Activated CD4-positive, CD25-positive, alpha-beta regulatory T cell treated with anti-CD3 and anti-CD28 coated beads, Interleukin-2, amount 50 U/mL, for 16 hours (primary cell): ENCODE measurements around the gene MAP3K20.
"Not testable (repeated sequence)": the region's sequence is repeated elsewhere in the genome, so short reads cannot be mapped to it uniquely, and the experiment has no call there.

Source experiments
- DNase-seq: peaks from one replicate; pipeline ENCODE4 v3.0.0-alpha.2; 2020; ENCODE audit warnings: low read depth, low spot score

MAP3K20 gene

DNA sequence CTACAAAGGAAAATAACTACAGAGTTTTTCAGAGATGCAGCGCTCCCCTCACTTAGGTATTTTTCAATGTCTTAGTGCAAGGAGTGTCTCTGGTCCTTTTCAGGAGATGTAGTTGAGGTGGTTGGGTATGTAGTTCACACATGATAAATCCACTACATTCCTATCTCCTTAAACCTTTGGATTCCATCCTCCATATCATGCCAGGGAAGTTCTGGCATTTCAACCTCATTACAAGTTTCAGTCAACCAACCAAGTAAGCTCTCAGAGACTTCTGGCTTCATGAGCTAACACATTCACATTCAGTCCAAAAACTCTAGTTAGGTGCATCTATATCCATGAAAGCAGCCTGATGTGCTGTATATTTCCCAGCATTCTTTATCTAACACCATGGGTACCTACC lies 47.3 kb downstream of the MAP3K20 start:
- no peak for DNase-seq

DNA sequence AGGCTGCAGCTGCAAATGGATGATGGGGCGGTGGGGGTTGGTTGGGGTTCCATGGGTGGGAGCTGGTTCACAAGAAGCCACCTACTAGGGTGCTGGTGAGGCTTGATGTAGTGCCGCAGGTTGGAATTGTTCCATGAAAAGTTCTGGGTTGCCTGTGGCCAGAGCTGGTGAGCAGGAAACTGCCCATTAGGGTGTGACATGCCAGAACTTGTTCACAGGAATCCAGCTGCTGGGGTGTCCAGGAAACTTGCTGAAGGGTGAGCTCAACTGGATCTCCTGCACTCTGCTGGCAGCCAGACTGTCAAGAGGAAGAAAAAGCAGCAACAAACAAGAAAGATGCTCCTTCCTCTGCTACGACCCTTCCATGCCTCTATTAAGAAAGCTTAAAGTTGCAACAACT lies 48.8 kb downstream of the MAP3K20 start:
- no peak for DNase-seq

DNA sequence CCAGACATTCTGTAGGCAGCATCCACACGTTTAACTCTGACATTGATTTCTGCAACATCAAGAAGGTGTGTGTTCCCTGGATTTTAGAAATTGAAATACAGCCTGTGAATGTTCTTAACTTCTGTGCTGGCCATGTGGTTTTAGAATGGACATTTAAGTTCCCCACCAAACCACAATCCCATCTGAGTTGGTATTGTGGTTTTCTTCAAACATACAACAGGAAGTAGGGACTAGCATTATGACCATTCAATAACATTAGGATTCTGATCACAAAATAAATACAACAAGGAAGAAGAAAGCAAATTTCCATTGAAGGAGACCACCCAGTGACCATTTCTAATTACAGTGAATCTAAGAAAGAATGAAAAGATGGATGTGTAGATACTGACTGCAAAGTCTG lies 51.2 kb downstream of the MAP3K20 start:
- DNase-seq: no peak

DNA sequence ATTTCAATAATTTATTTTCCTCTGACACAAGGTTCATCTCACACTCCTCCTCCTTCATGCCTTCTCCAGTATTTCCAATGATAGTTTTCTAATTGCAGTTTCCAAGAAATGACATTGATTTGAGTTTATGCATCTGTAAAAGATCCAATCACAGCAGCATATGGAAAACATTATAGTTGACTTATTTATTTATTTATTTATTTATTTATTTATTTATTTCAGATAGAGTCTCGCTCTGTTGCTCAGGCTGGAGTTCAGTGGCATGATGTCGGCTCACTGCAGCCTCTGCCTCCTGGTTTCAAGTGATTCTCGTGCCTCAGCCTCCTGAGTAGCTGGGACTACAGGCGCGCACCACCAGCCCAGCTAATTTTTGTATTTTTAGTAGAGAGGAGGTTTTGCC lies 52.5 kb downstream of the MAP3K20 start:
- not testable (repeated sequence) for DNase-seq

DNA sequence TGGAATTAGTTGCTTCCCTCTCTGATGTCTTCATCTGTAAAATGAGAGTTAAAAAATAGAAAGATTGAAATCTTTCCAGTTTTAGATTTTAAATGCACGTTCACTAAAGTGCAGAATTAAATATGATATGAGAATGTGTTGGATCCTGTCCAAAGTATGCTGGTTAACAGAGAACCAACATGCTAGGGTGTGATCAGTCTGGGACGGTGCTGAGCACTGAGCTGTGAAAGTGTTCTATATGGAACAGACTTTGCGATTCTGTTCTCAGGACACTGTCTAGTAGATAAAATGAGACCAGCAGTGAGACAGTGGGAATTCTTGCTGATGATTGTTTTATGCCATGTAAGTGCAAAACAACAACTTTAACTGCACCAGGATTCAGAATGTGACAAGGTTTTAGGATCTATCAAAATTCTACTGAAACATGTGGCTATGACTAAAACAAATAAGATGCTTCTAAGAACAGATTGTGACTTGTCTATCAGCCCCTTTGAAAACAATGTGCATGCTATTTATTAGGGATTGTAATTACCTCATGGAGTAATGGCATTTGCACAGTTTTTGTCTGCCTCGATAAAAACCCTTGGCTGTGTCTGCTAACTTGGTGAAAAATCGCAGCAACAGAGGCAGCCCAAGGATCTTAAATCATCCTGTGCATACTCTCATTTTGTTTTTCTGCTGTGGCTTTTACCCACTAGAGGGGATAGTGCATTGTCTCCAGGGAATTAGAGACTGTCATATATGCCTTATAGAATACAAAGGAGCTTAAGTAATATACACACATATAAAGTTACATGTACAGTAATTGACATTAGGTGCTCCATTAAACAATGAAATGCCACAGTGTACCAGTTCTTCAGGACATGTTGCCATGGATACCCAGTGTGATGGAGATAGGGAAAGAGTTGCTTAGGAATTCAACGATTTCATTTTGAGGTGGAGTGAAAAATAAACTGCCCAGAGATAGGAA lies 55.1 kb downstream of the MAP3K20 start:
- no peak for DNase-seq

DNA sequence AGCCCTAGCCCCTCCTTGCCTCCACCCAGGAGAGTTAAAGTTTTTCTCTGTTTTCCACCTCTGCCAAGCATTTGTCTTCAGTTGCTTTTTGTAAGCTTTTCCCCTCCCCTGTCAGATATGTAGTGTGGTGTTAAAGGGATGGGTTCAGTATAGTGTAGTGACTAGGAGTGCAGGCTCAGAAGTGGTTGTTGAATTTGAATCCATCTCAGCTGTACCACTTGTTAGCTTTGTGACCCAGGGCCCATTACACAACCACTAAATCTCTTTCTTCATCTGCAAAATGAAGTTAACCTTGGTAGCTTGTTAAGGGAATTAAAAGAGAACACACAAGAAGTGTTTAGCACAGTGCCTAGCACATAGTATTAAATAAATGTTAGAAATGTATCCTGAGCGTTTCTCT lies 56.9 kb downstream of the MAP3K20 start:
- DNase-seq: no peak

DNA sequence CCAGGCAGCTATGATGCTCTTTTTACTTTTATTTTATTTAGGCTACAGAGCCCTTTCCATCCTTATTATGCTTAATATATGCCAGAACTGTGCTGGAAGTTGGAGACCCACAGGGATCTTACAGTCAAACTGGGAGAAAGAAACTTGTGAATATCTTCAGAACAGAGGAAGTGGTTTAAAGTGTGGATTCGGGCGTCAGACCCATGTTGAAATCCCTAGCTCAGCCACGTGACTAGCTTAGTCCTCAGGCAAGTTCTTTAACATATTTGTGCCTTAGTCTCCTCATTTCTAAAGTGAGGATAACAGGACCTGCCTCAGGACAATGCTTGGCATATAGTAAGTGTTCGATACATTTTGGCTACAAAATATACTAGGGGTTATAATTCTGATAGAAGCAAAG lies 59.1 kb downstream of the MAP3K20 start:
- DNase-seq: no peak

DNA sequence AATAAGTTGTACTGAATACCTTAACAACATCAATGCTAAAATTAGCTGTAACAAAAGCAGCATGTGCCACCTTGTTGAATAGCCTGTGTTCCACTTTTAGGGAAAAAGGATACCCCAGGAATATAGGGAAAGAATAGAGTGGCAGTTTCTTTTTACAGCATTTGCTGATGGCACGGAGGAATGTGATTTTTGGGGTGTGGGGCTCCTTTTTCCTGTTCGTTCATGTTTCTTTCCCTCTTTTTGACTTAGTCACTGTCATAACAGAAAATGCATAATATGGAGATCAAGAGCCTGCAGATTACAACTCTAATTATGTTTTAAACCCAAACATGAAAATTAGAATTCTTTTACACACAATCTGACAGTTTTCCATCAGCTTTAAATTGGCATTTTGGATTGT lies 60.4 kb downstream of the MAP3K20 start:
- no peak for DNase-seq

DNA sequence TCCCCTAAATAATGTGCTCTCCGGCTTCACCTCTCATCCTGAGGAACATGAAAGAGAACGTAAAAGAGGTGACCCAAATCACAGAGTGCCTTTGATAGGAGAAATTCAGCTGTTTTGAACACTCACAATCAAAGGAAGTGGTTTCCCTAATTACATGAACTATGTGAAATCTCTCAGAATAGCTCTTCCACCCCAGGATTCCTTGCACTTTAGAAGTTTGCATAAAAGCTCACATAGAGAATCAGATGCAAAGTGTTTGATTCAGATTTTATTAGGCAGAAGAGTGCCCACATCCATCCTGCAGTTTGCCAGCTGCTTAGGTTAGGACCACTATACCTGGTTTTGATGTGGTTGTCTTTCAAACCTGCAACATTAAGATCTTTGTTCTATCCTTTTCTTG lies 61.0 kb downstream of the MAP3K20 start:
- no peak for DNase-seq

DNA sequence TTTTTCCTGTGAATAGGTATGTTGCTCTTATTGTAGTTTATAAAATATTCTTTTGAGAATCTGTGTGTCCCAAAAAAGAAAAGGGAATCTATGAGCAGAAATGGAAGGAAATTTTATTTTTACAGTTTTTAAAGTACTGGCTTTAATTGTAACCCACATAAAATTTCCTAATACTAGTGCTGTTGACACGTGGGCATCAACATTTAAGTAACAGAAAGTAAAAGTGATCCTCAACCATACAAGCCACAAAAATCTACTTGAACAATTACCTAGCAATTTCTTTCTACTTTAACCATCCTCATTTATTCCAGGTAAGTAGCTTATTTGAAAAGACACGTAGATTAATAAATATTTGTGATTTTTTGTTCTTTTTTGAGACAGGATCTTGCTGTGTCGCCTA lies 62.0 kb downstream of the MAP3K20 start:
- DNase-seq: no peak

DNA sequence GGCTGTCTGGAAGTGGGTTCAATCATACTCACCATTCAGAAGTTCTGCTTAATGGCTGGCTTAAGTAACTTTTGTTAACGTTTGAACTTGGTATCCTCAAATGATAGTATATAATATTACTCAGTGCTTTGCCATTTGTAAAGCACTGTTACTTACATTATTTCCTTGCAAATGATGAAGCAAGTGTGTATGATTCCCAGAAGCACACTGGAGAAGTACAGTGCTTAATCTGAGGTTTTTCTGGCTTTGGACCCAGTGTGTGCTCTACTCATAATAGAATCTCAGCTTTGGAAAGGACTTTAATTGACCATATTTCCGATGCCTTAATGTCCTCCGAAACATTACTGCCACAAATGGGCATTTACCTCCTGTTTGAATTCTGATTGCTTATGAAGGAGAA lies 63.3 kb downstream of the MAP3K20 start:
- no peak for DNase-seq

DNA sequence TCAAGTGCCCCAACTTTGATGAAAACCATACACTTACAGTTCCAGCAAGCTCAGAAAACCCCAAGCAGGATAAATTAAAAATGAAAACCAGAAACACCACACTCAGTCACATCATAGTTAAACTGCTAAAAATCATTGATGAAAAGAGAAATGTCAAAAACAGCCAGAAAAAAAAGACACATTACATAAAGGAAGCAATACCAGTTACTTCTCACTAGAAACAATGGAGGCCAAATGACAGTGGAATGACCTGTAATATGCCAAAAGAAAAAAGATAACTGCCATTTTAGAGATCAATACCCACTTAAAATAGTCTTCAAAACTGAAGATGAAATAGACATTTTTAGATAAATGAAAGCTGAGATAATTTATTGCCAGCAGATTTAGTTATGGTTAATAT lies 66.0 kb downstream of the MAP3K20 start:
- no peak for DNase-seq

DNA sequence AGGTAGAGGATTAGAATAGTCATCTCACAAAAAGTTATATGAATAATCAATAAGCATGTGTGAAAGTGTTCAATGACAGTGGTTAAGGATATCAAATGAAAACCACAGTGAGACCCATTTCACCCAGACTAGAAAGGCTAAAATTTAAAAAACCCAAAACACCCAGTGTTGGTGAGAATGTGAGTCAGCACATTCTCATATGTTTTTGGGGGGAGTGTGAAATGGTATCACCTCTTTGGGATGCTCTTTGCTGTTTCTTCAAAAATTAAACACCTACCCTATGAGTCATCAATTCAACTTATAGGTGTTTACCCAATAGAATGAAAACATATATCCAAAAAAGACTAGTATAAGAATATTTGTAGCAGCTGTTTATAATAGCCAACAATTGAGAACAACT lies 69.8 kb downstream of the MAP3K20 start:
- no peak for DNase-seq

DNA sequence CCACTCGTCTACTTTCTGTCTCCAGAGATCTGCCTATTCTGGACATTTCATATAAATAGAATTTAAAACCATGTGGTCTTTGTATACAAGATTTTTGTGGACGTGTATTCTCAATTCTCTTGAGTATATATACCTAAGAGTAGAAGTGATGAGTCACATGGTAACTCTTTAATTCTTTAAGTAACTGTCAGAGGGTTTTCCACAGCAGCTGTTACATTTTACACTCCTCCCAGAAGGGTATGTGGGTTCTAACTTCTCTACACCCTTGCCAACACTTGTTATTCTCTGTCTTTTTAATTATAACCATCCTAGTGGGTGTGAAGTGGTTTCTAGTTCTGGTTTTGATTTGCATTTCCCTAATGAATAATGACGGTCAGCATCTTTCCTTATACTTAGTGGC lies 70.9 kb downstream of the MAP3K20 start:
- no peak for DNase-seq

DNA sequence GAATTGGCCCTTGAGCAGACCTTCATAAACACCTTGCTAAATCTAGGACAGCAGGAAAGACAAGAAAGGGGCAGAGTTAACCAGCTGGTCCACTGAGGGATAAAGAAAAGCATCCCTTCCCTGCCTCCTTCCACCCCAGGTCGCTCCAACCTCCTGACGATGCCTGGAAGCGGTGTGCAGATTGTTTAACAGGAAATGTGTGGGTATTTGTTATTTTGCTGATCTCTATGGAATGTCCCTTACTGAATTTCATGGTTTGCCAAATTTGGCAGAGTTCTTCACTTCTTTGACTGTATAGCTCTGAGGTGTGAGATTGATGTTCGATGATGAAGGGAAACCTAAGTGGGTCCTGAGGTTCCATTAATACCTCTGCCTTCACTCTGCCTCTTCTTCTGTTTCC lies 72.9 kb downstream of the MAP3K20 start:
- no peak for DNase-seq

DNA sequence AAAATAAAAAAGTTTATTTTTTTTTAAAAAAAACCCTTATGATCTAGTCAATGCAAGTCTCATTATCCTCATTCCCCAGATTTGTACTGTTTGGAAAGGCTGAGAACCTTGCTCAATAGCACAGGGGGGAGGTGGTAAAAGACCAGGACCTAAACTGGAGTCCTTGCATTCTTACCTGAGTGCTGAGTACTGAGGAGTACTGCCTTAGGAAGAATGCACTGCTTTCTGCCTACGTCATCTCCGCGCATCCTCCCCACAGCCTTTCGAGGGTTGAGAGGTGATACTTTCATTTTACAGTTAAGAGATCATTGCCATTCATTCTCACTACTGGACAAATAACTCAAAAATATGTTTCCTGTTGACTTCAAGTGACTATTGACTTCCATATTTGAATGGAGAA lies 73.8 kb downstream of the MAP3K20 start:
- DNase-seq: no peak

DNA sequence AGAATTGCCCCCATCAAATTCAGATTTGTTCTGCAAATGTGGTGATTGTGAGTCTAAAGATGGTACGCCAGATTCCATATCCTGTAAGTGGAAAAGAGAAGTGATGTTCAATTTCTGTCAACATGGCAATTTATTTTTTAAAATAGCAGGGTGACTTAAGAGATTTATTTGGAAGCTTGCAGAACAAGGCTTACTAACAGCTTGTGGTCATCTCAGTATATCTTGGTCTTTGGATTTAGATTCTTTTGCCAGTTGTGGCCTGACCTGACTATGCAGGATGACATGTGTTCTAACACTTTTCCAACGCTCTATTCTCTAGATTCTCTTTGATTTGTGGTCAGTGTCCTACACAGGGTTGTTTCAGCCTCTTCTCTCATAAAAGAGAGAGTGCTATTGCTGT lies 74.4 kb downstream of the MAP3K20 start:
- no peak for DNase-seq

DNA sequence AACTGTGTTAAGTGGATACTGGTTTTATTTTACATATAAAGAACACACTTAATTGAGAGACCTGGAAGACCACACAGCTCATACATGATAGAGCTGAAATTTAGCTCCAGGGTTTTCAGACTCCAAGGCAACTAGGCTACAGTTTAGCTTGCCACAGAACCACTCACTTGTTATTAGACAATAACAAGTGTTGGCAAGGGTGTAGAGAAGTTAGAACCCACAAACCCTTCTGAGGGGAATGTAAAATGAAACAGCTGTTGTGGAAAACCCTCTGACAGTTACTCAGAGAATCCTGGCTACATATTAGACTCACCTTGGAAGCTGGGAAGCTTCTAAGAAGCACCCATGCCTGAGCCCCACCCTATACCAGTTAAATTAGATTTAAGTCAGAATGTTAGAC lies 75.3 kb downstream of the MAP3K20 start:
- DNase-seq: no peak

DNA sequence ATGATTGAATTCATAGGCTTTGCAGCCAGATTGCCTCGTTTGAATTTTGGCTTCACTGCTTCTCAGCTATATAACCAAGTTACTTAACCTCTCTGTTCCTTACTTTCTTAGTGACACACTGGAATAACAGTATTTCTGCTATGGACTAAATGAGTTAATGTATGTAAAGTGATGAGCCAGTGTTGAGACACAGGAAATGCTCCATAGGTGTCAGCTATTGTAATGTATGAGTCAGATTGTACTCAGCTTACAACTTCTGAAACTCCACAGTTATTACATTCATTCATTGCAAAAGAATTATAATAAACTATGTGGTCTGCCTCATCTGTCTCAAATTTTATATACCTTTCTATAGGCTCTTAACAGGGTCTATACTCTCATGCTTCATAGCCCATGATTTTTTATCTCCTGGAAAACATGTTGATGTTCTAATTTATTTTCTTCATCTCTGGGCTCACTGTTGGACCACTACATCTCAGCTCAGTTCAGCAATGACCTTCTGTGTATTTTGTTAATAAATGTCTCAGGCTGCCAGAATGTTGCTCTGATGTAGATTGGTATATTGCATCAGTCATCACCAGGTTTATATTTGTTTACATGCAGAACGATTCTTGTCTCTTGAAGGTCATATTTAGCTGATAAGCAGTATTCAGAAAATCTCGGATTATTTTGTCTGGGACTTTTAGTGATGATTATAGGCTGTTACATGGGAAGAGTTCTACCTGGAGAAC lies 76.2 kb downstream of the MAP3K20 start:
- no peak for DNase-seq

DNA sequence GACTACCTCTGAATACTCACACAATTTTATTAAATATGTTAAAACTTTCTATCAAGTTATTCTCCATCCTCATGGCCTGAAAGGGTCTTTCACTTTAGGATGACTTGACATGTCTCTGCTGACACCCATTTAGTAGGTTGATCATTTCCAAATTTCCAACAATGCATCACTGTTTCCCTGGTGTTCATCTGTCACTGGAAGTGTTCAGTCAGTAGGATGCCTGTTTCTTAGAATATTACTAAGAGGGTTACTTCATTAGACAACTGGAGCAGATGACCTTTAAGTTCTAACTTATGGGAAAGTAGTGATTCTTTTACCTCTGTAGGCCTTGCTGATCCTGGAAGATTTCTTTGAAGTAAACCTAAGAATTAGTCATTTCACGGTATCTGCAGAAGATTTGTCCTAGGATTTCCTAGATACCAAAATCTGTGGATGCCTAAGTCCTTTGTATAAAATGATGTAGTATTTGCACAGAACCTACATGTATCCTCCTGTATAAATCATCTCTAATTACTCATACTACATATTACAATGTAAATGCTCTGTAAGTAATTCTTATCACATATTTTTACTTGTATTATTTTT lies 77.7 kb downstream of the MAP3K20 start:
- DNase-seq: no peak

DNA sequence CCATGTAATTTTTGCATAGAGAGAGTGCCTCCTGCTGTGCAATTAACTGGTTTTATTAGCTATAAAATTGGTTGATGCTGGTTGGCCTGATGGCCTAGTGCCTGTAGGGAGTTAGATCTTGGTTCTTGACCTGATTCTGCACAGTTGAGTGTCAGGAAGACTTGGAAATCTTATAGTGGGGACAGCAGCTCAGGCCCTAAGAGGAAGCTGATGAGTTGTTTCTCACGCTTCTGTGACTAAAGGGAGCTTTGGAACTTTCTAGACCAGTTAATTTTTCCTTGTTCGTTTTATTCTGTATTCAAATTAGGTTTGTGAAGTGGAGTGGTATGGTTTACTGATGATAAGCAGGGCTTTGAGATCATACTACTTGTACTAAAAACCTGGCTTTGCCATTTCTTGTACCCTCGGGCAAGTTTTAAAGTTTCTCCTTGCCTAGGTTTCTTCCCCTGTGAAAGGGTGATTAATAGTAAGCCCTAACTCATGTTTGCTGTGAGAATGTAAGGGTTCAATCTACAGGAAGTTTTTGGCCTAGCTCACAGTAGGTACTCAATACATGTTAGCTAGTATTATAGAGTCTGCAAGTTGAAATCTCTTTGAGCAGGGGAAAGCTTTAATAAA lies 82.1 kb downstream of the MAP3K20 start:
- DNase-seq: no peak

DNA sequence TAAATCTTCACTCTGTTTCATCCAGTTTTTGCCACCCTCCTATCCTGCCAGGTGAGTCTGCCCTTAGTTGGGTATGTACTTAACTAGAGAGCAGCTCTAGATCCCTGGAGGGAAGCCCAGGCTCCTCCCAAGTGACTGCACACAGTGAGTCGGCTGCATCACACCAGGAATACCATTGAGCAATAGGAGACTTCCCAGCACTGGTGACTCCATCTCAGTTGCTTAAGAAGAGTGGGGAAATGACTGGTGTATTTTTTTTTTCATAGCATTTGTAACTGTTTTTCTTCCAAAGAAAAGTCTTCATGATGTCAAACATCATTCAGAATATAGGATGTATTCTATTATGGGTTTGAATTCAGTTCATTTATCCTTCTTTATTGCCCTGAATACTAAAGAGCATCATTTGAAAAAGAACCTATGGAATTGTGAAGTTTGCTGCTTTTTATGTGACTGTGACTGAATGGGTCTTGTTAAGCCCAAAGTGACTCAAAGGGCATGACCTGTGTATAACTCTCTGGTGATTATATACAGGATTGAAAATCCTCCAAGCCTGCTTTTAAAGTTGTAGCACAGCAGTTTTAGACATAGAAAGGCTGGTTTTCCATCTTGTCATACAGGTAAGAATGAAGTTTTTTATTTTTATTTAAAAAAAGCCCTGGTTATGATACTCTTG lies 84.3 kb downstream of the MAP3K20 start:
- DNase-seq: no peak
